Osteoblast (primary cell): ENCODE results near the gene CLDN17. TPM values are rescaled to one million over a fixed set of nuclear protein-coding genes. Genes with fewer than 3 reads are reported as not detected.

Experiments used
- DNase-seq: peaks from one replicate; pipeline ENCODE4 v3.0.0; 2011; ENCODE audit warnings: low spot score, mixed read lengths; ENCODE audit not compliant: insufficient read length; ENCODE audit errors: missing footprints
- H2AFZ ChIP-seq: 2 replicates; pipeline ENCODE4 v1.6.0; 2011; ENCODE audit warnings: mild to moderate bottlenecking, low read length
- H3K27ac ChIP-seq: 2 replicates; pipeline ENCODE4 v1.5.1; 2011; ENCODE audit warnings: mild to moderate bottlenecking, low read depth, low read length, moderate library complexity
- H3K27me3 ChIP-seq: 2 replicates; pipeline ENCODE4 v1.6.0; 2012; ENCODE audit warnings: mild to moderate bottlenecking, control low read depth, inconsistent platforms, low read length, moderate library complexity; ENCODE audit not compliant: insufficient read depth
- H3K36me3 ChIP-seq: 2 replicates; pipeline ENCODE4 v1.5.1; 2011; ENCODE audit warnings: mild to moderate bottlenecking, low read length, control low read depth, moderate library complexity; ENCODE audit not compliant: insufficient read depth
- H3K4me1 ChIP-seq: 2 replicates; pipeline ENCODE4 v1.5.1; 2011; ENCODE audit warnings: mild to moderate bottlenecking, low read length, control low read depth, moderate library complexity; ENCODE audit not compliant: insufficient read depth
- H3K4me2 ChIP-seq: 2 replicates; pipeline ENCODE4 v1.6.0; 2011; ENCODE audit warnings: mild to moderate bottlenecking, low read length; ENCODE audit not compliant: insufficient read depth
- H3K4me3 ChIP-seq: fragments of 200-600 bp; sonication (generic); 3 replicates; pipeline ENCODE4 v1.5.1; 2012; ENCODE audit warnings: mild to moderate bottlenecking, low read length, inconsistent platforms; ENCODE audit not compliant: insufficient read depth
- H3K79me2 ChIP-seq: 2 replicates; pipeline ENCODE4 v1.6.0; 2012; ENCODE audit warnings: mild to moderate bottlenecking, low read length, control low read depth, inconsistent platforms; ENCODE audit not compliant: insufficient read depth
- H3K9me3 ChIP-seq: 2 replicates; pipeline ENCODE4 v1.5.1; 2011; ENCODE audit warnings: low read depth, low read length, control low read depth
- H4K20me1 ChIP-seq: 2 replicates; pipeline ENCODE4 v1.6.0; 2012; ENCODE audit warnings: mild to moderate bottlenecking, low read length, control low read depth; ENCODE audit not compliant: insufficient read depth
- total RNA-seq: library from RNA; depleted of rRNA; stranded (reverse); fragments of >200 nt; gene quantifications from 2 replicates; pipeline ENCODE4 v1.2.3, GENCODE V29; 2012
- TF ChIP-seq, protein P1 (sequence below): IDR thresholded peaks from 2 replicates; pipeline ENCODE4 v1.5.1; 2011; ENCODE audit warnings: mild to moderate bottlenecking, low read depth, low read length, moderate library complexity; ENCODE audit errors: extremely low read depth

Gene CLDN17
- total RNA-seq, result not detected in 2 replicates

- no peak within 1 kb of the TSS for H3K27ac ChIP-seq
- H3K79me2 ChIP-seq, result no peaks in the 10 kb centered on the region
- H3K4me3 ChIP-seq, result no peak within 1 kb of the TSS
- TF ChIP-seq, protein P1, sequence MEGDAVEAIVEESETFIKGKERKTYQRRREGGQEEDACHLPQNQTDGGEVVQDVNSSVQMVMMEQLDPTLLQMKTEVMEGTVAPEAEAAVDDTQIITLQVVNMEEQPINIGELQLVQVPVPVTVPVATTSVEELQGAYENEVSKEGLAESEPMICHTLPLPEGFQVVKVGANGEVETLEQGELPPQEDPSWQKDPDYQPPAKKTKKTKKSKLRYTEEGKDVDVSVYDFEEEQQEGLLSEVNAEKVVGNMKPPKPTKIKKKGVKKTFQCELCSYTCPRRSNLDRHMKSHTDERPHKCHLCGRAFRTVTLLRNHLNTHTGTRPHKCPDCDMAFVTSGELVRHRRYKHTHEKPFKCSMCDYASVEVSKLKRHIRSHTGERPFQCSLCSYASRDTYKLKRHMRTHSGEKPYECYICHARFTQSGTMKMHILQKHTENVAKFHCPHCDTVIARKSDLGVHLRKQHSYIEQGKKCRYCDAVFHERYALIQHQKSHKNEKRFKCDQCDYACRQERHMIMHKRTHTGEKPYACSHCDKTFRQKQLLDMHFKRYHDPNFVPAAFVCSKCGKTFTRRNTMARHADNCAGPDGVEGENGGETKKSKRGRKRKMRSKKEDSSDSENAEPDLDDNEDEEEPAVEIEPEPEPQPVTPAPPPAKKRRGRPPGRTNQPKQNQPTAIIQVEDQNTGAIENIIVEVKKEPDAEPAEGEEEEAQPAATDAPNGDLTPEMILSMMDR, result no peak
- no peaks in the 10 kb centered on the region for H3K4me1 ChIP-seq
- H2AFZ ChIP-seq, result no peak within 1 kb of the TSS
- no peak within 1 kb of the TSS for H3K4me2 ChIP-seq
- no peaks in the 10 kb centered on the region for H3K9me3 ChIP-seq
- no peaks in the 10 kb centered on the region for H3K27me3 ChIP-seq
- DNase-seq, result no peak
- H3K36me3 ChIP-seq, result no peaks in the 10 kb centered on the region
- no peaks in the 10 kb centered on the region for H4K20me1 ChIP-seq
Observed at GRCh38 chr21:30166705-30167104, at the start of gene CLDN17. TSS of gene CLDN17 (minus strand) at chr21:30166805. CDS start at chr21:30166617, 188 bp downstream.

DNA sequence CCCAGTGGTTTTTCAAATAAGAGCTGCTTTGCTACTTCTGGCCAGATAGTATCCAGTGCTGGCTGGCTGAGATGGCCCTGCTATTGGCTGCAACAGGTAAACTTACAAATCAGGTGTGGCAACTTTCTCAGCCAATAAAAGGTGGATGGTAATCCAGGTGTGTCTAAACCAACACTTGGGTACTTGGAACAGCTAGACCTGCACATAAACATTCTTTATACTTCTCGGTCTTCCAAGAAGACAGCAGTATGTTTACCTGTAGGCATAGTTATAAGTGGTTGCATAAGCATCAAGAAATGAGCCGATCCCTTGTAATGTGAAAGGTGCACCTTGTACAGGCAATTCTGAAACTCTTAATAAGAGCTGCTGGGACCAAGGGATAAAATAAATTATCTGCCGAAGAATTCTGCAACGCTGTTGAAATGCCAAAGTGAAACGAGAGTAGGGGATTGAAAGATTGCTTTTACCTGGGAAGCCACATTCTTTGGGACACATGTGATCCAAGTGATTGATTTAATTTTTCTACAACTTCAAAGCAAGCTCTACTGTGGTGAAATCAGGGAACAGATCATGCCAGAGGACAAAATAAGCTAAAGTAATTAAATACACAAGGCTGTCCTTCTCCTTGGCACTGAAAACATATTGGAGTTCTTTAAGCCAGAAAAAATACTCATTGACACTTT, 49.6 kb upstream of the CLDN17 start, which contains the start of gene CLDN8:
Gene CLDN8 (minus strand): TSS at position 57 of the 683 bp plus-strand sequence. CDS start 172 bp downstream, outside the sequence.
- no peaks in the 10 kb centered on the region for H3K79me2 ChIP-seq
- TF ChIP-seq, protein P1, result no peak
- no peak within 1 kb of the TSS for H2AFZ ChIP-seq
- H3K4me2 ChIP-seq, result no peak within 1 kb of the TSS
- no peak within 1 kb of the TSS for H3K27ac ChIP-seq
- no peaks in the 10 kb centered on the region for H3K4me1 ChIP-seq
- H3K4me3 ChIP-seq, result no peak within 1 kb of the TSS
- no peaks in the 10 kb centered on the region for H3K9me3 ChIP-seq
- no peaks in the 10 kb centered on the region for H4K20me1 ChIP-seq
- no peaks in the 10 kb centered on the region for H3K36me3 ChIP-seq
- DNase-seq, result no peak
- H3K27me3 ChIP-seq, result no peaks in the 10 kb centered on the region

DNA sequence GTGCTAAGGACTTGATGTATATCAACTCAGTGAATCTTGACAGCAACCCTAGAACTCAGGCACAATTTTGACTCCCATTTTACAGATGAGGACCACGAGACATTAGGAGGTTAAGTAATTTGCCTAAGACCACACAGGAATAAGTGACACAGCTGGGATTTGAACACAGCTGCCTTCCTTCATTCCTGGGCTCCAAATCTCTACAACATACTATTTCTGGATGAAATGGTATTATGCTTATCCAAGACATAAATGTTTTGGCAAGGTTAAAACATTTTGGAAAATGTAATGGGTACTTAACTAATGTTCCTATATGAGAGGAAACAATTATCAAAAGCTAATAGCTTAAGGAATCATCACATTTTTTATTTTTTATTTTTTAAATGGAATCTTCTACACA, 44.5 kb upstream of the CLDN17 start:
- H3K4me1 ChIP-seq, result no peaks in the 10 kb centered on the region
- no peak overlapping the region for H3K4me3 ChIP-seq
- H3K79me2 ChIP-seq, result no peaks in the 10 kb centered on the region
- no peaks in the 10 kb centered on the region for H3K36me3 ChIP-seq
- H2AFZ ChIP-seq, result no peak overlapping the region
- H3K27me3 ChIP-seq, result no peaks in the 10 kb centered on the region
- no peak overlapping the region for H3K27ac ChIP-seq
- DNase-seq, result no peak
- H3K9me3 ChIP-seq, result no peaks in the 10 kb centered on the region
- TF ChIP-seq, protein P1, result no peak
- H4K20me1 ChIP-seq, result no peaks in the 10 kb centered on the region
- H3K4me2 ChIP-seq, result no peak overlapping the region

GRCh38 chr21:30209601-30210000, 43.0 kb upstream of the CLDN17 start:
- no peak overlapping the region for H3K4me3 ChIP-seq
- no peak for DNase-seq
- no peaks in the 10 kb centered on the region for H3K4me1 ChIP-seq
- H3K79me2 ChIP-seq, result no peaks in the 10 kb centered on the region
- H3K4me2 ChIP-seq, result no peak overlapping the region
- TF ChIP-seq, protein P1, result no peak
- no peaks in the 10 kb centered on the region for H3K9me3 ChIP-seq
- H2AFZ ChIP-seq, result no peak overlapping the region
- no peaks in the 10 kb centered on the region for H3K36me3 ChIP-seq
- no peak overlapping the region for H3K27ac ChIP-seq
- H3K27me3 ChIP-seq, result no peaks in the 10 kb centered on the region
- no peaks in the 10 kb centered on the region for H4K20me1 ChIP-seq
